Activated T-cell treated with anti-CD3 and anti-CD28 coated beads, Interleukin-2, amount 50 U/mL, for 1 hour (primary cell): ENCODE results near the gene NOTUM.

Source experiments
- DNase-seq: peaks from one replicate; pipeline ENCODE4 v3.0.0-alpha.2; 2020

Gene NOTUM

DNA sequence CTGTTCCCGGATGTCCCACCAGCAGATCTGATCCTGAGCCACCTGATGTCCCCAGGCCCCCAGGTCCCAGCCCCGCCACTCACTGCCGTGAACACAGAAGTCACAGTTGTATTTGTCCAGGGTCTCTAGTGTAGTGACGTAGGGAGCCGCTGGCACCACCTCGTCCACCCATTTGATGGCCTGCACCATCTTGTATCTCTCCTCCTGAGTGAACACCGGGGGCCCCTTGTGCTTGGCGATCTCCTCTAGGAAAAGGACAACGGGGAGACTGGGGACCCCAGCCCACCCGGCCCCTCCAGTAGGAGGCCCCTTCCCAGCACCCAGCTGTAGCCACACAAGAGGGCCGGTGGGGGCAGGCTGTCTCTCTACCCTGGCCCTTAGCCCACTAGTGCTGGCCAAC lies 52.2 kb downstream of the NOTUM start:
- DNase-seq, result no peak

DNA sequence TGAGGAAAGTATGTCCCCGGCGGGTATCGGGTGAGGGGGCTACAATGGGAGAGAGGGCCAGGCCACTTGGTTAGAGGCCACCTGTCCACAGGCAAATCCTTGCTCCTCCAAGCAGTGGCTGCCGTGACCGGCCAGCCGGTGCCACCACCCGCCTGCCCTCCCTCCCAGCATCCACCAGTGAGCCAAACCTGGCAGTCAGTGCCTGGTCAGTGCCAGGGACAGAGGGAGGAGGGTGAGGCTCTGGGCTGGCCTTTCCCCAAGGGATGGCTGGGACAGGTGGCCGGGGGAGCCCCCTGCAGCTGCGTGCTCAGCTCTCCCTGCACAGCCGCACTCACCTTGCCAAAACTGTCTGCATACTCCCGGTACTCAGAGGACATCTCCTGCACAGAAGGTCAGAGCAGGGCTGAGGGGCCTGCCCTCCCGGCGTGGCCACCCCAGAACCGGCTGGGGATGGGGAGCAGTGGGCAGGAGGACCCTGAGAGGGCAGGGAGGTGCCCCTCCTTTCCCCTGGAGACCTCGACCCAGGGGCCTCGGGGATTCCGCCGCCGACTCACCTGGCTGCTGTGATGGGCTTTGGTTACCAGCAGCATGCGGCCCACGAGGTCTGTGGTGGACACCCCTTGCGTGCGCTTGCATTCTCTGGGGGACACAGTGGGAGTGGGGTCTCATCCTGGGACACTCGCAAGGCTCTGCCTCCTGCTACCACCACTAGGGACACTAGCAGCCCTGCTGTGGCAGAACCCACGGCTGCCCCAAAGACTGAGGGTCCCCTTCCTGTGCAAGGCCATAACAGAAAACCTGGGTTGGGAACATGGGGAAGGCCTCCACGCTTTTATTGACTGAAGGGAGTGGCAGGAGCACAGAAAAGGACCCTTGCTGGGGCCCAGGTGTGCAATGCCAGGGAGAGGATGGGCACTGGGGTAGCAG lies 53.5 kb downstream of the NOTUM start:
- no peak for DNase-seq

DNA sequence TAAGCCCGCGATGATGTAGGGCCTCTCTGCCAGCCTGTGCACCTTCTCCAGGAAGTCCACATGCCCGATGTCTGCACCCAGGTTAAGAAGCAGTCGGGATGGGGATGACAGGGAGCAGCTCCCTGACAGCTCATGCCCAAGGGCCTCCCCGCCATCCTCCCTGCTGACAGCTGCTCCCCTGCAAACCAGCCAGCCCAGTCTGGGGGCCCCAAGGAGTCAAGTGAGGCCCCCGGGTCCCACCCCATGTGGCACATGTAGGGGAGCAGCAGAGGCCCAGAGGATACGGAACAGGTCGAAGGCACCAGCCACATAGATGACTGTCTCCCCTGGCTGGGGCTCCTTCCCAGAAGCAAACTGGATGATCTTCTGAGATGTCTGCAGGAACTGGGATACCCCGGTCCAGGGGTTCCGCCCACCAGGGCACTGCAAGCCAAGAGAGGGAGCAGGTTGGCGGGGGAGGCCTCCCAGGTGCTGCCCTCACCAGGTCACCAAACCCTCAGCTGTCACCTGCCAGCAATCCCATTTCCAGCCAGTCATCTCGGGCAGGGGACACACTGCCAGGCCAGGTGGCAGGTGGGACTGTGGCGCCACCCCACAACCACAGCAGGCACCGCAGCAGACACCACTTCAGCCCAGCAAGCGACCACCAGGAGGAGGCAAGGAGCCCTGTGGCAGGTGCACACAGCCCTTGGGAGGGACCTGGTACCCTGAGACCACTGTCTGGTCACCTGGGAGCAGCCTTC lies 54.3 kb downstream of the NOTUM start:
- no peak for DNase-seq

DNA sequence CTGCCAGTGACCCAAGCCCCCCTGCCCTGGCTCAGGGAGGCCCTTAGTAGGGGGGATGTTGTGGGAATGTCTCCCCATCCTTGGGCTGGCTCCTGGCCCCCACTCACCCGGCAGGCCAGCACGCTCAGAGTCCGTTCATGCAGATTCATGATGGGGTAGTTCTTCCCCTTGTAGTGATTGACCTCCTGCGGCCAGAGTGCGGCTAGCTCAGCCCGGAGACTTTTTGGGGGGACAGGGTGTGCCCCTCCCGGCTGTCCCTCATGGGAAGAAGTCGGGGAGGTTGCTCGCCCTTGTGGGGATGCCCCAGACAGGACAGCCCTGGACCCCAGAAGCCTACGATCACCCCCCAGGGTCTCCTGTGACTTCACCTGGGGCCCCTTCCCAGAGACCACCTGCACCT lies 55.0 kb downstream of the NOTUM start:
- no peak for DNase-seq

DNA sequence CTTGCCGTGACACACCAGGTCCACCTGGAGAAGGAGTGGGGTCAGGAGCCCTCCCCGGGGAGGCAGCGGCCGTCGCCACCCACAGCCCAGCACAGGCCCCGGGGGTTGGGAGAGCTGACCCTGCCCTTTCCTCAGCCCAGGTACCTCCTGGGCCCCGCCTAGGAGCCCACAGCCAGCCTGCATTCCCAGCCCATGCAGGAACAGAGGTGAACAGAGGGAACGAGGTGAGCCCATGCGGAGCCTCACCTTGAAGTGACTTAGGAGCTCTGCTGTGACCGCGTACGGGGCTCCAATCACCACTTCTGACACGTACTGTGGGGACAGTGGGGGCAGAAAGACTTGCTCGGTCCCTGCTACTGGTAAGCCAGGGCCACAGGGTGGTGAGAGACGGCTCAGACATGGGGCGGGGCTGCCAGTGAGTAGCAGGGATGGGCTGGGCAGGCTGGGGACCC lies 55.5 kb downstream of the NOTUM start:
- DNase-seq, result no peak

DNA sequence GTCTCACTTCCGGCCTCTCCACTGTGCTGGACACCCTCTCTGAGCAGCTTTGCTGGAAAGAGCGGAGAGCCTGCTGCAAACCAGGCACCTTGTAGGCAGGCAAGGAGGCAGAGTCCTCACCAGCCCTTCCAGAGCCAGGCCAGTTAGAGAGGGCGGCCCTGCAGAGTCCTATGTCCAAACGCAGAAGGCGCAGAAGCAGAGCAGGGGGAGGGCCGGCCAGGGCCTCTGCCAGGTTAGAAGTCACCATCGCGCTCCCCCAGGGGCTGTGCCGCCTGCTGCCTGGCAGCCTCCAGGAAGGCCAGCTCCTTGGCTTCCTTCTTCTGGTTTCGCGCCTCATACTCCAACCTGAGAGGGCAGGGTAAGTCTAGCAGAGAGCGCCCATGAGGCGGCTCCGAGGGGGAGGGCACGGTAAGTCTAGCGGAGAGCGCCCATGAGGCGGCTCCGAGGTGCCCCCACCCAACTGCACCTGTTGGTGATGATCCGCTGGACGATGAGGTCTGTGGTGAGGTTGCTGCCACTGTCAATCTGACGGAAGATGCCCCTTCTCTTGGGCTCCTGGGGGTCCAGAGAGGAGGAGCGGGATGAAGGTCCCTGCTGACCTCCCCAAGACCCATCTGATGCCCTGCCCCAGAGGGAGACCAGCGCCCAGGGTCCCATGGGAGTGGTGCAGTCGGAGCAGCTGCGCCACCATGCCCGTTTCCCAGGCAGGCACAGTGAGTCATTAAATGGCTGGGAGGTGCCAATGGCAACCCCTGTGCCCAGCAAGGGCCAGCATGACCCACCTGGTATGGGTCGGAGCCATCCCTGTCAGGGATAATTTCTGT lies 56.2 kb downstream of the NOTUM start:
- DNase-seq, result no peak

DNA sequence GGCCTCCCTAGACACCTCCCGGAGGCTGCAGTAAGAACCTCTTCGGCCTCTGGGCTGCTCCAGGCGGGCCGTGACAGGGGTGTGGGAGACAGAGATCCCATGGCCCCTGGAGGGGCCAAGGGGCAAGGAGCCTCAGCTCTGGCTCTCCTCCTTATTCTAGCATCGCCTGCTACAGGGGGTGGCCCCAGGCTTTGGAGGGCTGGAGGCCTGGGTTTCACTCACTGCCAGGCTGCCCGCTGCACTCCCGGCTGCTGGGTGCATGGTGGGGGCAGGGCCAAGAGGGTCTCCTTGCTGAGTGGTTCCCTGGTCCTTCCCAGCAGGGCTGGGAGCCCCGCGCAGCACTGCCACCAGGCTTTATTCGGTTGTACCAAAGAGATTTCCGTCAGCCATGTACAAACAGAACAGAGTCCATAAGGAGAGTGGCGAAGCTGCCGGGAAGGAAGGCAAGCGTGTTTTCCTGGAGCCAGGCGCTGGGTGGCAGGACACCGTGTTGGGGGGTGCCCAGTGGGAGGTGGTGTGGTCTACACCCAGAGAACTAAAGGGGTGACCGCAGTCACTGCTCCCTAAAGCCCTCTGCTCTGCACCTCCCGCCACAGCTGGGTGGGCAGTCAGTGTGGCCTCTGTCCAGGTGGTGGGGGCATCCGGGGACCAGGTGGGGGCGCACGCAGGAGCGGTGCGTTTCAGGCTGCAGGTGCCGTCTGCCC lies 56.9 kb downstream of the NOTUM start:
- DNase-seq, result no peak

DNA sequence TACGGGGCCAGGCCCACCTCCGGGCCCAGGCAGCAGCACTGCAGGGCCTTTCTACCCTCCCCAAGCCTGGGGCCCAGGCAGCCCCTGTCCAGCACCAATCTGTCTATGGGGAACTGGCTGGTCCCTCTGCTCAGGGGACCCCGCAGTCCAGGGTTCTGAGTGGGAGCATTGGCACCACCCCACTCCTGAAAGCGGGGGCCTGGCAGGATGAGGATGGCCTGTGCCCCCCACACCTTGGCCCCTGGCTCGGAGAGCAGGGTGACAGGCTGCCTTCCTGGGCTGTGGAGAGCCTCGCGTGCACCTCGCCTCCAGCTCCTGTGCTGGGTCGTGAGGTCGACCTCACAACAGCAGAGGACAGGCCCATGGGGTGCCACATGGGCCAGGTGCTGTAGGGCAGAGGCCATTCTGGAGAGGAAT lies 57.6 kb downstream of the NOTUM start:
- no peak for DNase-seq

DNA sequence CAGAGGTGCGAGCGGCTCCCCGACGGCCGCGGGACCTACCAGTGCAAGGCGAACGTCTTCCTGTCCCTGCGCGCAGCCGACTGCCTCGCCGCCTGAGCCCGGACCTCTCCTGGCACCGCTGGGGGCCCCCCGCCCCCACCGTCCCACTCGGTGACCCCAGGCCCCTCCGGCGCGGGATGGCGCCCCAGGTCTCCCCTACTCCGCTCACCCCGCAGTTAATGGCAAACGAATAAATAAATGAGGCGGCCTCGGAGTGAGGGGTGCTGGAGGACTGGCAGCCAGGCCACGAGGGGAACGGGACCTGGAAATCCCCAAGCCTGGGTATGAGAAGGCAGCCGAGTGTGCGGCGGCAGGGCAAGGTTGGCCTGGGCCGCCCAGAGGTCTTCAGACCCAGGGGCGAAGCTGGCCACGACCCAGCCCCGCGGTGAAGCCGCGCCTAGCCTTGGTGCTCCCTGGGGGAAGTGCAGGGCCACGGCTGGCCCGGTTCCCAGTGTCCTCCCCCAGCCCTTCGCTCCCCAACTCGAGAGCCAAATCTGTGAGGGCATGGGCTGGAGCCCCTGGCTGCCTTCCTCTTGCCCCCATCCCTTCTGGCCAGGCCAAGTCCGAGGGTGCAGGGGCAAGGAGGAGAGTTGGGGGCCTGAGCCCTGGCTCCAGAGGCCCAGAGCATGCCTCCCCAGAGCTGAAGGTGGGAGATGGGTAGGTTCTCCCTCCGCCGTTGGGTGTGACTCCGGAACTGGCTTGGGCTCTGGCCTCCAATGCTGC lies 58.2 kb downstream of the NOTUM start:
- no peak for DNase-seq
